GM19328 (cell line): Measurements from ENCODE around the gene SCUBE2.

ENCODE experiments used
- ATAC-seq: cut with Tn5 transposase; IDR thresholded peaks from one replicate; pipeline ENCODE4 v1.9.1; 2021; ENCODE audit warnings: mild to moderate bottlenecking, moderate library complexity; ENCODE audit not compliant: unreplicated experiment

Gene SCUBE2

GRCh38 chr11:9091044-9091922 lies at the start of gene SCUBE2:
TSS of gene SCUBE2 (minus strand) at chr11:9091599. CDS start at chr11:9091528, 71 bp downstream.
- no peak for ATAC-seq

- ATAC-seq: no peak
Measured at GRCh38 chr11:9141186-9141585, 49.8 kb upstream of the SCUBE2 start.

- no peak for ATAC-seq
Measured at GRCh38 chr11:9139628-9140357, 48.4 kb upstream of the SCUBE2 start.

GRCh38 chr11:9138612-9139579 lies 47.5 kb upstream of the SCUBE2 start:
- no peak for ATAC-seq

- ATAC-seq: no peak
Measured at GRCh38 chr11:9138133-9138453, 46.7 kb upstream of the SCUBE2 start.

- peak; percentile 45 for ATAC-seq
Measured at GRCh38 chr11:9137293-9138132, 46.1 kb upstream of the SCUBE2 start.

GRCh38 chr11:9136741-9137140 lies 45.3 kb upstream of the SCUBE2 start:
- no peak for ATAC-seq

GRCh38 chr11:9133956-9134355 lies 42.6 kb upstream of the SCUBE2 start:
- no peak for ATAC-seq

- no peak for ATAC-seq
Measured at GRCh38 chr11:9132203-9132878, 40.9 kb upstream of the SCUBE2 start.

- ATAC-seq: no peak
Measured at GRCh38 chr11:9130297-9130696, 38.9 kb upstream of the SCUBE2 start.

GRCh38 chr11:9126636-9127035 lies 35.2 kb upstream of the SCUBE2 start:
- no peak for ATAC-seq

GRCh38 chr11:9125185-9125886 lies 33.9 kb upstream of the SCUBE2 start:
- ATAC-seq: no peak

GRCh38 chr11:9123595-9124304 lies 32.4 kb upstream of the SCUBE2 start:
- no peak for ATAC-seq

- ATAC-seq: no peak
Measured at GRCh38 chr11:9121469-9121796, 30.0 kb upstream of the SCUBE2 start.

- ATAC-seq: no peak
Measured at GRCh38 chr11:9120664-9121468, 29.5 kb upstream of the SCUBE2 start.

GRCh38 chr11:9118277-9118676 lies 26.9 kb upstream of the SCUBE2 start:
- no peak for ATAC-seq

- ATAC-seq: no peak
Measured at GRCh38 chr11:9112075-9112474, 20.7 kb upstream of the SCUBE2 start.
